LNCaP clone FGC (cell line): ENCODE results near the gene CLDN6.

Experiments
- DNase-seq: peaks from one replicate; pipeline ENCODE4 v3.0.0-alpha.2; 2011; ENCODE audit warnings: low read depth
- H3K4me3 ChIP-seq: 2 replicates; pipeline ENCODE4 v1.5.1; 2011; ENCODE audit warnings: mild to moderate bottlenecking, low read depth, low read length, control low read depth
- CTCF ChIP-seq: IDR thresholded peaks from 2 replicates; pipeline ENCODE4 v1.5.1; 2012; ENCODE audit warnings: mild to moderate bottlenecking; ENCODE audit not compliant: control insufficient read depth, insufficient read depth; ENCODE audit errors: extremely low read depth

The CLDN6 gene

GRCh38 chr16:3010510-3010909, 7.5 kb downstream of the CLDN6 start:
- TF ChIP-seq CTCF, result no peak
- no peak overlapping the region for H3K4me3 ChIP-seq
- no peak for DNase-seq

- no peak for TF ChIP-seq CTCF
- no peak overlapping the region for H3K4me3 ChIP-seq
- no peak for DNase-seq
These were observed 8.2 kb downstream of the CLDN6 start for GRCh38 chr16:3009568-3010390.

- no peak for TF ChIP-seq CTCF
- no peak for DNase-seq
- H3K4me3 ChIP-seq, result no peak overlapping the region
These were observed 9.3 kb downstream of the CLDN6 start for GRCh38 chr16:3008690-3009037.

DNA sequence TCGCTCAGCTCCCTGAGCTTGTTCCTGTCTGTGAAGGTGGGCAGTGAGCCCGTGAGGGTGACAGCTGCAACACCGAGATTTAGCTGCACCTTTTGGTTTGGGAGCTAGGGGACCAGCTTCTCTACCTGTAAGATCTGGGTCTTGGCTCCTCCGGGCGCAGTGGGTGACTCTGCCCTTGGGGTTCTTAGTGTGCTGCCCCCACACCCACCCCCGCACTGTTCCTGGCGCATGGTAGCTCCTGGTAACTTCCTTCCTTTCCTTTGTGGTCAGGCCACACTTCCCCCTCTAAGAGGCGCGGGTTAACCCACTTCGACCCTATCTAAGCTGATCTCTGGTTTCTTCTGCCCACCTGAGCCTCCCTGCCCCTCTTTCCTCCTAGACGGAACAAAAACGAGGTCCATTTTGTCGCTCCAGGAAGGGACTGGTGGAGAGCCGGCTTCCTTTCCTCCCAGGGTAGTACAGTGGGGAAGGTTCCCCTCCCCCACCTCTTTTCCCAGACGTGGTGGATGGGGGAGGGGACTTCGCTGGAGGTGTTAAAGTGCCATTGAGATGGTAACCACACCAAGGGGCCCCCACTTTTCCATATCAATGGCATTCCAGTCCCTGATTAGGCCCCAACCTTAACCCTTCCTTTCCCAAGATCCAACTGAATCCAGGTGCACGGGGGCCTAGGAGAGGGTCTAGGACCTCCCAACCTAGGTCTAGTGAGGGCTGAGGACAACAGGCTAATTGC, 9.9 kb downstream of the CLDN6 start:
- no peak overlapping the region for H3K4me3 ChIP-seq
- no peak for TF ChIP-seq CTCF
- DNase-seq, result no peak

DNA sequence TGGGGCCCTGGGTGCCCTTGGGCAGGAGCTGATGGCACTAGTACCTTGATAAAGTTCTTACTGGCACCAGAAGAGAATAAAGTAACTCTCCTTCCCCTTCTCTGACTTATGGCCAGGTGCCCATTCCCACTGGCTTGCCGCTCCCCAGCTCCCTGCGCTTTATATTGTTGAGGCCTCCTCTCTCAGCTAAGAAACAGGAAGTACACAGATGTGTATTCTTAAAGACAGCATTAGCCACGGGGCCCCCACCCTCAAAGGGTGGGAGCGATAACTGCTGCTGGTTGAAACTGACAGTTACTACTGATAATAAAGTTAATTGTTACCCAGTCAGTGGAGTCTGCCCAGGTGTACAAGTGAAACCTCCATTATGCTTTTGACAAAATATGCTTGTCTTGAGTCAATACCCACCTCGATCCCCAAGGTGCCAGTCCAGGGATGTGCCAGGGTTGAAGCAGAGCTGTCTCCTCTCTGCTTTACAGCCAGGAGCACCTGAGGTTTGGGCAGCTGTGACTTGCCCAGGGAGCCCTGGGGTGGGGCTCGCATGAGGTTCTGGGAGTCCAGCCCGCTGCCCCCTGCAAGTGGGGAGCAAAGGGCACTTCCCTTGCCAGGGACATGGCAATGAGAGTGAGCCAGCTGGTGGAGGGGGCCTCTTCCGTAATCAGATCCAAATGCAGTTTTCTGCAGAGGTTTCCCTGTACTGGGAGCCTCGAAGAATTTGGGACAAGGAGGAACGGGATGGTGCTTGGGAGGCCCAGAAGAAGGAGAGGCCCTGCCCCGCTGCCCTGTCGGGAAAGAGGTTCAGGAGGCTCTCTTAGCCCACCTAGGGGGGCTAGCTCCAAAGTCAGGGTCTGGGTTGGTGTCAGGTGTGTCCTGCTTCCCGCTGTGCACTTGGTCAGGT, 10.7 kb downstream of the CLDN6 start:
- TF ChIP-seq CTCF, result no peak
- H3K4me3 ChIP-seq, result no peak overlapping the region
- no peak for DNase-seq

DNA sequence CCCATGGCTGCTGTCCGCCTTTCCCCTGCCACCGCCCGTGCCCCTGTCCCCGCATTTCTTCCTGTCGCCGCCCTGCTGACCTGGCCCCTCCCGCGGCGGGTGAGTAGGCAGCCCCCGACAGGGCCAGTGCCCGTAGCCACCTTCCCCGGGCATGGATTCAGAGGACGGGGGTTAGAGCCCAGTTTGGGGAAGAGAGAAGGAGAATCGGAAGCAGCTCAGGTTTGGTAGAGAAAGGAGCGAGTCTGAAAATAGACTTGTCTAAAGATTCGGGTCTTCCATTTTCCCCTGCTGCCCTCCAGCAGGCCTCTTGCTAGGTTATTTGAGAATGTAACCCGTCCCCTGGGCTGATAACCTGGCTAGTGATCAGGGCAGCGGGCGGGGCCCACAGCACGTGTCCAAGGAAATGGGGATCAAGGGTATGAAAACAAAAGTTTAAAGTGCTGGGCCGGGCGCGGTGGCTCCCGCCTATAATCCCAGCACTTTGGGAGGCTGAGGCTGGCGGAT, 13.2 kb downstream of the CLDN6 start:
- H3K4me3 ChIP-seq, result peak overlapping the region; percentile 57
- DNase-seq, result no peak

More for the DNA sequence above, 13.2 kb downstream of the CLDN6 start:
- no peak for TF ChIP-seq CTCF
